Measurements from ENCODE around the gene OSBPL1A.

- no peak for TF ChIP-seq POLR2A (IDR thresholded peaks at IDR 0.05)
- no peak for TF ChIP-seq CTCF (IDR thresholded peaks at IDR 0.05)
These were observed 271.3 kb downstream of the OSBPL1A start for GRCh38 chr18:24126155-24126961.

Measured in right lobe of liver (tissue), 4 donors.